Smooth muscle cell (in vitro differentiated cells): ENCODE results near the gene JAK3. TPM values are rescaled to one million over a fixed set of nuclear protein-coding genes. Genes with fewer than 3 reads are reported as not detected.

Source experiments
- DNase-seq: peaks from one replicate; lab custom pipeline; 2025; ENCODE audit not compliant: unreplicated experiment; lab: John Stamatoyannopoulos, UW
- H2AFZ ChIP-seq: fragments of 200-600 bp; sonication (generic); 2 replicates; pipeline ENCODE4 v1.6.0; 2016; ENCODE audit warnings: antibody characterized with exemption, low read depth, mild to moderate bottlenecking
- H3F3A ChIP-seq: fragments of 200-600 bp; sonication (generic); 2 replicates; pipeline ENCODE4 v1.6.0; 2017; ENCODE audit warnings: antibody characterized with exemption, low read depth
- H3K27ac ChIP-seq: fragments of 200-600 bp; sonication (generic); 2 replicates; pipeline ENCODE4 v1.5.1; 2016; ENCODE audit warnings: low read depth, mild to moderate bottlenecking
- H3K27me3 ChIP-seq: fragments of 200-600 bp; sonication (generic); 2 replicates; pipeline ENCODE4 v1.6.1; 2016; ENCODE audit warnings: low read depth, mild to moderate bottlenecking
- H3K36me3 ChIP-seq: fragments of 200-600 bp; sonication (generic); 2 replicates; pipeline ENCODE4 v1.5.1; 2016; ENCODE audit warnings: low read depth
- H3K4me1 ChIP-seq: fragments of 200-600 bp; sonication (generic); 2 replicates; pipeline ENCODE4 v1.5.1; 2016; ENCODE audit warnings: low read depth
- H3K4me2 ChIP-seq: fragments of 200-600 bp; sonication (generic); 2 replicates; pipeline ENCODE4 v1.6.0; 2016; ENCODE audit warnings: mild to moderate bottlenecking
- H3K4me3 ChIP-seq: fragments of 200-600 bp; sonication (generic); 2 replicates; pipeline ENCODE4 v1.5.1; 2016; ENCODE audit warnings: mild to moderate bottlenecking
- H3K79me2 ChIP-seq: fragments of 200-600 bp; sonication (generic); 2 replicates; pipeline ENCODE4 v1.6.0; 2016; ENCODE audit warnings: low read depth, mild to moderate bottlenecking
- H3K9ac ChIP-seq: fragments of 200-600 bp; sonication (generic); 2 replicates; pipeline ENCODE4 v1.6.0; 2016; ENCODE audit warnings: low read depth
- H3K9me3 ChIP-seq: fragments of 200-600 bp; sonication (generic); replicated peaks from 2 replicates; pipeline ENCODE4 v1.5.1; 2016; ENCODE audit warnings: low read depth
- H4K20me1 ChIP-seq: fragments of 200-600 bp; sonication (generic); 2 replicates; pipeline ENCODE4 v1.6.0; 2016; ENCODE audit warnings: low read depth
- CTCF ChIP-seq: fragments of 200-600 bp; sonication (generic); IDR thresholded peaks from 2 replicates; pipeline ENCODE4 v1.5.1; 2017; ENCODE audit warnings: borderline replicate concordance, mild to moderate bottlenecking, antibody characterized with exemption; ENCODE audit not compliant: insufficient read depth, poor library complexity, severe bottlenecking
- WGBS: methylation state at CpG from one replicate; pipeline ENCODE4 v1.1.7; 2016; ENCODE audit warnings: low lambda C conversion rate; 5-methylcytosine and 5-hydroxymethylcytosine counted together
- polyA plus RNA-seq: library from polyadenylated mRNA; unstranded; fragments of >200 nt; fragmentation: Nextera tagmentation; extraction: Ambion mirVana; gene quantifications from 2 replicates; pipeline ENCODE4 v1.2.1, GENCODE V29; 2016
- total RNA-seq: library from RNA; depleted of rRNA; stranded (reverse); fragments of >200 nt; gene quantifications from 2 replicates; pipeline ENCODE4 v1.2.3, GENCODE V29; 2014

JAK3 gene
- total and polyA plus RNA-seq, 2 experiments from 2014 or later = 8.8 to 10.7 TPM

GRCh38 chr19:17874758-17875135 lies 27.0 kb upstream of the JAK3 start:
- Histone ChIP-seq H3K9me3 (no peaks in the 10 kb centered on the region), H3K27me3 (peaks cover 47% of the 10 kb centered on the region), H4K20me1 (no peaks in the 10 kb centered on the region), H3F3A (no peaks in the 10 kb centered on the region), H3K4me1 (no peaks in the 10 kb centered on the region), H3K36me3 (no peaks in the 10 kb centered on the region), H3K4me3 (no peak overlapping the region), H3K27ac (no peak overlapping the region), H3K9ac (no peak overlapping the region), H3K79me2 (no peaks in the 10 kb centered on the region), H3K4me2 (no peak overlapping the region), H2AFZ (no peak overlapping the region)
- DNase-seq = no peak
- TF ChIP-seq CTCF = no peak
- WGBS = 97% methylated on average over 9 of the region's 9 CpGs

- H3K9ac ChIP-seq = no peak overlapping the region
- no peaks in the 10 kb centered on the region for H3K4me1 ChIP-seq
- H3K27me3 ChIP-seq = peaks cover 54% of the 10 kb centered on the region
- DNase-seq = no peak
- H3F3A ChIP-seq = no peaks in the 10 kb centered on the region
- H3K27ac ChIP-seq = no peak overlapping the region
- no peaks in the 10 kb centered on the region for H3K36me3 ChIP-seq
- H3K9me3 ChIP-seq = no peaks in the 10 kb centered on the region
- no peaks in the 10 kb centered on the region for H4K20me1 ChIP-seq
- TF ChIP-seq CTCF = no peak
- 21% methylated on average over 50 of the region's 63 CpGs for WGBS
- H3K4me3 ChIP-seq = peak overlapping the region; percentile 13
- peak overlapping the region; percentile 76 for H3K4me2 ChIP-seq
- H2AFZ ChIP-seq = no peak overlapping the region
- no peaks in the 10 kb centered on the region for H3K79me2 ChIP-seq
Observed at GRCh38 chr19:17873786-17874757, 26.3 kb upstream of the JAK3 start.

GRCh38 chr19:17872251-17873001 lies 24.6 kb upstream of the JAK3 start:
- H3K4me2 ChIP-seq = no peak overlapping the region
- H3K4me3 ChIP-seq = no peak overlapping the region
- no peak overlapping the region for H3K27ac ChIP-seq
- H3K27me3 ChIP-seq = peaks cover 57% of the 10 kb centered on the region
- H3K9me3 ChIP-seq = no peaks in the 10 kb centered on the region
- H3K36me3 ChIP-seq = no peaks in the 10 kb centered on the region
- H3F3A ChIP-seq = no peaks in the 10 kb centered on the region
- H3K4me1 ChIP-seq = no peaks in the 10 kb centered on the region
- H2AFZ ChIP-seq = no peak overlapping the region
- no peak overlapping the region for H3K9ac ChIP-seq
- WGBS = 85% methylated on average over 41 of the region's 61 CpGs
- DNase-seq = no peak
- no peaks in the 10 kb centered on the region for H3K79me2 ChIP-seq
- H4K20me1 ChIP-seq = no peaks in the 10 kb centered on the region
- no peak for TF ChIP-seq CTCF
